ENCODE data around the gene B4GALT6.

GRCh38 chr18:31634331-31634713 is 50.1 kb downstream of the B4GALT6 start:
- TF ChIP-seq L3MBTL2 (conservative IDR thresholded peaks at IDR 0.05): no peak
- no peak for TF ChIP-seq SP1 (IDR thresholded peaks at IDR 0.05)
- TF ChIP-seq SUZ12 (IDR thresholded peaks at IDR 0.05): no peak
- no peak for TF ChIP-seq ZNF384 (IDR thresholded peaks at IDR 0.05)
